ENCODE data around the gene GPSM1. TPM values are rescaled to one million over a fixed set of nuclear protein-coding genes. Genes with fewer than 3 reads are reported as not detected.

GPSM1 gene
- total RNA-seq, 1 experiment from 2014 or later = 24.7 TPM

DNA sequence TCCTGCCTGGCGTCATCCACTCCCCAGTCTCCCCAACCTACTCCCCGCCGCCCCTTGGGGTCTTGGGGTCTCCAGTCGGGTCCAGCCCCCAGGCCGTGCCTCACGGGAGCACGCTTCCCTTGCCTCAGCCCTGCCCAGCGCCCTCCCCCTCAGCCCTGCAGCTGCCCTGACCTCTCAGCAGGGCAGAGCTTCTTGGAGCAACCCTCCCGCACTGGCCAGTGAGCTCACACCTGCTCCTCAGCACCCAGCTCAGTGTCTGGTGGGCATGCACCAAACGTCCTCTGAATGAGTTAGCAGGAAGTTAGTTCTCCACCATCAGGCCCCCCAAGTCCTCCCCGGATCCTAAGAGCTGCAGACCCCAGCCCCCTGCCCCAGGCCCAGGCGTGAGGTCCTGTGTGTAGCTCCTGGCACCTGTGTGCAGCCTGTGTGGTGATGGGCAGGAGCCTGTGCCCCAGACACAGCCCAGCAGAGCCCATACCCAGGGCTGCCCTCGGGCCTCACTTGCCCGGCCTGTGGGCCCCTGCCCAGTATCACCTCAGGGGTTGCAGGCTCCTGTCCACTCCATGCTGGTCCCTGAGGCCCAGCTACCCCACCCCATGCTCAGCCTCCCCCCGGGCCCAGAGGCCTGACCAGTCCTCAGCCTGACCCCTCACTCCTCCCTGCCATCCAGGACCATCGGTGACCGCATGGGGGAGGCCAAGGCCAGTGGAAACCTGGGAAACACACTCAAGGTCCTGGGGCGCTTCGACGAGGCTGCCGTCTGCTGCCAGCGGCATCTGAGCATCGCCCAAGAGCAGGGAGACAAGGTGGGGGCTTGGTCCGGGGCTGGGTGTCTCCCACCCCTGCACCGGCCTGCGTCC lies 8.2 kb downstream of the GPSM1 start:
- no peaks in the 10 kb centered on the region for H3K79me2 ChIP-seq (ENCODE audit: insufficient read depth, low read length)
- H3K23me2 ChIP-seq (ENCODE audit: insufficient read length, low read depth, low read length, poor library complexity, severe bottlenecking) = no peaks in the 10 kb centered on the region
- H3K18ac ChIP-seq (ENCODE audit: insufficient read length, low read depth, low read length) = no peak overlapping the region
- no peaks in the 10 kb centered on the region for H3K9me3 ChIP-seq (ENCODE audit: control insufficient read depth, low read depth, low read length)
- H3K27me3 ChIP-seq (ENCODE audit: insufficient read depth, low read length) = no peaks in the 10 kb centered on the region
- no peak overlapping the region for H2AK5ac ChIP-seq (ENCODE audit: insufficient read length, low read length)
- H4K8ac ChIP-seq (replicated peaks; ENCODE audit: insufficient read length, low read depth, low read length) = no peak overlapping the region
- no peak overlapping the region for H3K56ac ChIP-seq (ENCODE audit: insufficient read length, low read depth, low read length)
- Mint-ChIP-seq H3K36me3 (ENCODE audit: insufficient read depth in 1 of 3, low read depth in 3 of 3) (no peaks in the 10 kb centered on the region; a peak in 1 of 7 replicates), H3K27ac (peak overlapping the region in 1 of 3 experiments; percentile 32; a peak in 1 of 7 replicates), H3K4me1 (peaks cover 2 to 9% of the 10 kb centered on the region in 2 experiments; a peak in 1 of 4 replicates), H3K4me3 (no peak overlapping the region), H3K27me3 (ENCODE audit: low read depth) (no peaks in the 10 kb centered on the region), H3K9me3 (no peaks in the 10 kb centered on the region)
- H2BK120ac ChIP-seq (ENCODE audit: low read depth, low read length, poor library complexity, severe bottlenecking) = no peak overlapping the region
- H3K79me1 ChIP-seq (ENCODE audit: insufficient read depth, low read depth, low read length, poor library complexity, severe bottlenecking) = no peaks in the 10 kb centered on the region
- H3K4me2 ChIP-seq (ENCODE audit: insufficient read depth, insufficient read length, low read length) = no peak overlapping the region
- no peak overlapping the region for H3K23ac ChIP-seq (ENCODE audit: insufficient read length, low read depth, low read length)
- H4K91ac ChIP-seq (ENCODE audit: insufficient read length, low read depth, low read length) = no peak overlapping the region
- no peak overlapping the region for H3K4ac ChIP-seq (ENCODE audit: low read depth, low read length)
- no peak overlapping the region for H3K14ac ChIP-seq (ENCODE audit: insufficient read depth, low read length)
- no peaks in the 10 kb centered on the region for H4K20me1 ChIP-seq (ENCODE audit: control insufficient read depth, insufficient read depth, insufficient read length)
- H2BK12ac ChIP-seq (ENCODE audit: insufficient read length, low read depth, low read length) = no peak overlapping the region
- no peak for DNase-seq
- no peak overlapping the region for H2AFZ ChIP-seq (ENCODE audit: low read length)
- no CpG with 5 or more reads among the region's 26 CpGs for WGBS (ENCODE audit: extremely low coverage, insufficient read length, low lambda C conversion rate)
- H3K9ac ChIP-seq (ENCODE audit: extremely low read depth, insufficient read length, low read length) = no peak overlapping the region
- no peaks in the 10 kb centered on the region for H3K4me1 ChIP-seq (ENCODE audit: insufficient read depth, low read length)
- H3K27ac ChIP-seq (ENCODE audit: insufficient read length, low read depth, low read length) = no peak overlapping the region
- no peak overlapping the region for H2BK15ac ChIP-seq (ENCODE audit: low read depth, low read length)
- TF ChIP-seq, protein P1, sequence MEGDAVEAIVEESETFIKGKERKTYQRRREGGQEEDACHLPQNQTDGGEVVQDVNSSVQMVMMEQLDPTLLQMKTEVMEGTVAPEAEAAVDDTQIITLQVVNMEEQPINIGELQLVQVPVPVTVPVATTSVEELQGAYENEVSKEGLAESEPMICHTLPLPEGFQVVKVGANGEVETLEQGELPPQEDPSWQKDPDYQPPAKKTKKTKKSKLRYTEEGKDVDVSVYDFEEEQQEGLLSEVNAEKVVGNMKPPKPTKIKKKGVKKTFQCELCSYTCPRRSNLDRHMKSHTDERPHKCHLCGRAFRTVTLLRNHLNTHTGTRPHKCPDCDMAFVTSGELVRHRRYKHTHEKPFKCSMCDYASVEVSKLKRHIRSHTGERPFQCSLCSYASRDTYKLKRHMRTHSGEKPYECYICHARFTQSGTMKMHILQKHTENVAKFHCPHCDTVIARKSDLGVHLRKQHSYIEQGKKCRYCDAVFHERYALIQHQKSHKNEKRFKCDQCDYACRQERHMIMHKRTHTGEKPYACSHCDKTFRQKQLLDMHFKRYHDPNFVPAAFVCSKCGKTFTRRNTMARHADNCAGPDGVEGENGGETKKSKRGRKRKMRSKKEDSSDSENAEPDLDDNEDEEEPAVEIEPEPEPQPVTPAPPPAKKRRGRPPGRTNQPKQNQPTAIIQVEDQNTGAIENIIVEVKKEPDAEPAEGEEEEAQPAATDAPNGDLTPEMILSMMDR (conservative IDR thresholded peaks at IDR 0.05) = no peak
- no peak overlapping the region for H2BK5ac ChIP-seq (ENCODE audit: insufficient read length, low read length)
- no peak overlapping the region for H4K5ac ChIP-seq (ENCODE audit: insufficient read length, low read depth, low read length)
- no peak overlapping the region for H3T11ph ChIP-seq (ENCODE audit: low read length)
- H2BK20ac ChIP-seq (ENCODE audit: low read depth, low read length, poor library complexity, severe bottlenecking) = no peak overlapping the region
